Measurements from ENCODE around the gene F2R. TPM values are rescaled to one million over a fixed set of nuclear protein-coding genes. Genes with fewer than 3 reads are reported as not detected.

The F2R gene
- total and polyA plus RNA-seq, 2 experiments from 2014 or later: 15.0 to 26.0 TPM

DNA sequence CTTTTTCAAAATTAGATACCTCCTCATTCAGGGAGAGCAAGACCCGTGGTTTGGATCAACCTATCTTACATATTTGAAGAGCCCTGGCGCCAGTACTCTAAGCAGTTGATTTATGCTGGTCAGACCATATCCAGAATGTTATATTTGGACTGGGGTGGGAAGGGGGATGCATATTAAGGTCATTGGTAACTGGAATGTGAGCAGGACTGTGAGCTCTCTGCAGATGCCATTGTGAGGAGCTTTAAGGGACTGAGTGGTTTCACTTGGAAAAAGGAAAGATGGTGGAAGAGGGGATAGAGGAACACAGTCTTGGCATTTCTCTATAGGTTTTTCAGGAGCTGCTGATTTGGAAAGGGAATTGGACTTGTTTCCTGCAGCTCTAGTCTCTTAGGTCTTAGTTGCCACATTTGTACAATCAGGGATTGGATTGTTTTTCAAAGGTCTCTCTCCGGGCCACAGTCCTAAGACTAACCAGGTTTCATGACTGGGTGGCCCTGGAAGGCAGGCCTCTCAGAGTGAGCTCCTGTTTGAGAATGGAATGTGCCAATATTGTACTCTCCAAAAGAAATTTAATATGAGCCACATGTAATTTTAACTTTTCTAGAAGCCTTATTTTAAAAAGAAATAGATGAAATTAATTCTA is 25.8 kb upstream of the F2R start:
- no peaks in the 10 kb centered on the region for H3K4me1 ChIP-seq (ENCODE audit: insufficient read depth)
- no peaks in the 10 kb centered on the region for H3K27me3 ChIP-seq (ENCODE audit: insufficient read depth)
- no peaks in the 10 kb centered on the region for H3K36me3 ChIP-seq (ENCODE audit: insufficient read depth)
- no peaks in the 10 kb centered on the region for H3K4me1 Mint-ChIP-seq
- H3K27ac ChIP-seq (ENCODE audit: low read depth): no peak overlapping the region
- no peaks in the 10 kb centered on the region for H3K9me2 ChIP-seq (ENCODE audit: insufficient read depth)
- H2AFZ ChIP-seq: no peak overlapping the region
- no peak overlapping the region for H3K4me3 Mint-ChIP-seq
- peaks cover 5% of the 10 kb centered on the region; the same call in 2 of the 3 replicates for H3K36me3 Mint-ChIP-seq (ENCODE audit: low read depth)
- H3K9me3 Mint-ChIP-seq: no peaks in the 10 kb centered on the region
- H3F3A ChIP-seq (replicated peaks; ENCODE audit: low read depth): no peaks in the 10 kb centered on the region
- peaks cover 2% of the 10 kb centered on the region for H3K27me3 Mint-ChIP-seq (ENCODE audit: insufficient read depth, low read depth, poor library complexity)
- no peaks in the 10 kb centered on the region; the same call in 1 of the 2 replicates for H4K20me1 ChIP-seq (replicated peaks; ENCODE audit: insufficient read depth)
- ATAC-seq: no peak
- no peak overlapping the region for H3K27ac Mint-ChIP-seq
- H3K79me2 ChIP-seq (replicated peaks; ENCODE audit: insufficient read depth): no peaks in the 10 kb centered on the region
- no peak overlapping the region for H3K4me3 ChIP-seq
- TF ChIP-seq, protein P1, sequence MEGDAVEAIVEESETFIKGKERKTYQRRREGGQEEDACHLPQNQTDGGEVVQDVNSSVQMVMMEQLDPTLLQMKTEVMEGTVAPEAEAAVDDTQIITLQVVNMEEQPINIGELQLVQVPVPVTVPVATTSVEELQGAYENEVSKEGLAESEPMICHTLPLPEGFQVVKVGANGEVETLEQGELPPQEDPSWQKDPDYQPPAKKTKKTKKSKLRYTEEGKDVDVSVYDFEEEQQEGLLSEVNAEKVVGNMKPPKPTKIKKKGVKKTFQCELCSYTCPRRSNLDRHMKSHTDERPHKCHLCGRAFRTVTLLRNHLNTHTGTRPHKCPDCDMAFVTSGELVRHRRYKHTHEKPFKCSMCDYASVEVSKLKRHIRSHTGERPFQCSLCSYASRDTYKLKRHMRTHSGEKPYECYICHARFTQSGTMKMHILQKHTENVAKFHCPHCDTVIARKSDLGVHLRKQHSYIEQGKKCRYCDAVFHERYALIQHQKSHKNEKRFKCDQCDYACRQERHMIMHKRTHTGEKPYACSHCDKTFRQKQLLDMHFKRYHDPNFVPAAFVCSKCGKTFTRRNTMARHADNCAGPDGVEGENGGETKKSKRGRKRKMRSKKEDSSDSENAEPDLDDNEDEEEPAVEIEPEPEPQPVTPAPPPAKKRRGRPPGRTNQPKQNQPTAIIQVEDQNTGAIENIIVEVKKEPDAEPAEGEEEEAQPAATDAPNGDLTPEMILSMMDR (conservative IDR thresholded peaks at IDR 0.05; ENCODE audit: low read depth in 2 of 2): no peak
- TF ChIP-seq, protein P2, sequence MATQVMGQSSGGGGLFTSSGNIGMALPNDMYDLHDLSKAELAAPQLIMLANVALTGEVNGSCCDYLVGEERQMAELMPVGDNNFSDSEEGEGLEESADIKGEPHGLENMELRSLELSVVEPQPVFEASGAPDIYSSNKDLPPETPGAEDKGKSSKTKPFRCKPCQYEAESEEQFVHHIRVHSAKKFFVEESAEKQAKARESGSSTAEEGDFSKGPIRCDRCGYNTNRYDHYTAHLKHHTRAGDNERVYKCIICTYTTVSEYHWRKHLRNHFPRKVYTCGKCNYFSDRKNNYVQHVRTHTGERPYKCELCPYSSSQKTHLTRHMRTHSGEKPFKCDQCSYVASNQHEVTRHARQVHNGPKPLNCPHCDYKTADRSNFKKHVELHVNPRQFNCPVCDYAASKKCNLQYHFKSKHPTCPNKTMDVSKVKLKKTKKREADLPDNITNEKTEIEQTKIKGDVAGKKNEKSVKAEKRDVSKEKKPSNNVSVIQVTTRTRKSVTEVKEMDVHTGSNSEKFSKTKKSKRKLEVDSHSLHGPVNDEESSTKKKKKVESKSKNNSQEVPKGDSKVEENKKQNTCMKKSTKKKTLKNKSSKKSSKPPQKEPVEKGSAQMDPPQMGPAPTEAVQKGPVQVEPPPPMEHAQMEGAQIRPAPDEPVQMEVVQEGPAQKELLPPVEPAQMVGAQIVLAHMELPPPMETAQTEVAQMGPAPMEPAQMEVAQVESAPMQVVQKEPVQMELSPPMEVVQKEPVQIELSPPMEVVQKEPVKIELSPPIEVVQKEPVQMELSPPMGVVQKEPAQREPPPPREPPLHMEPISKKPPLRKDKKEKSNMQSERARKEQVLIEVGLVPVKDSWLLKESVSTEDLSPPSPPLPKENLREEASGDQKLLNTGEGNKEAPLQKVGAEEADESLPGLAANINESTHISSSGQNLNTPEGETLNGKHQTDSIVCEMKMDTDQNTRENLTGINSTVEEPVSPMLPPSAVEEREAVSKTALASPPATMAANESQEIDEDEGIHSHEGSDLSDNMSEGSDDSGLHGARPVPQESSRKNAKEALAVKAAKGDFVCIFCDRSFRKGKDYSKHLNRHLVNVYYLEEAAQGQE (IDR thresholded peaks at IDR 0.05; ENCODE audit: unreplicated experiment): no peak
- no peak for DNase-seq (ENCODE audit: low spot score)
- no peak overlapping the region for H3K4me2 ChIP-seq

DNA sequence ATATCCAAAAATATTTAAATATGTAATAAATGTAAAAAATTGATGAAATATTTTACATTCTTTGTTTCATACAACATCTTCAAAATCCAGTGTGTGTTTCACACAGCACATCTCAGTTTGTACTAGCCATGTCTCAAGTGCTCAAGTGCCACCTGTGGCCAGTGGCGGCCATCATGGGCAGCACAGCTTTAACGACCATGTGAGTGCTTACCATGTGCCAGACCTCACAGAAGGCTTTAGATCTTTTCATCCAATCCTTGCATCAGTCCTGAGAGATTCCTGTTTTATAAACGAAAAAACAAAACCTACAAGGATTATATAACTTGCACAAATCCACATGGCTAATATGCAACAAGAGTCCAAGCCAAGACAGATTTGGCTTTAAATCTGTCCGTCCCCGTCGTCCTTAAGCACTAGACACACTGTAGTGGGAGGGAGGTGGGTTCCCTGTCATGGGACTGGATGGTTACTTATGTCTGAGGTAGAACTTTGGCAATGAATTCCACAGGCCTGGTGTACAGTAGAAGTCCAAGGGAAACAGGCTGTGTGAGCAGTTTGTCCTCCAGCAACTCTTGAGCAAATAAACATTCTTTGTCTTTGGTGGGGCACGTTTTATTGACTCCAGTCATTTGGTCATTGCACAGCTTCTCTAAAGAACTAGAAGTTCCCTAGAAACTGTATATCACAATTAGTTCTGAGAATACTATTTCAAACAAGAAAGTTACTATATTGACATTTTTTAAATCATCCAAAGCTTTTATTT is 25.0 kb upstream of the F2R start:
- no peak overlapping the region for H2AFZ ChIP-seq
- H3K9me2 ChIP-seq (ENCODE audit: insufficient read depth): no peaks in the 10 kb centered on the region
- ATAC-seq (no peak), DNase-seq (ENCODE audit: low spot score) (no peak)
- H3F3A ChIP-seq (replicated peaks; ENCODE audit: low read depth): no peaks in the 10 kb centered on the region
- no peak overlapping the region for H3K27ac ChIP-seq (ENCODE audit: low read depth)
- peaks cover under 1% of the 10 kb centered on the region for H3K27me3 Mint-ChIP-seq (ENCODE audit: insufficient read depth, low read depth, poor library complexity)
- peaks cover 9% of the 10 kb centered on the region; the same call in 2 of the 3 replicates for H3K36me3 Mint-ChIP-seq (ENCODE audit: low read depth)
- H3K4me2 ChIP-seq: no peak overlapping the region
- H3K27ac Mint-ChIP-seq: no peak overlapping the region
- H3K79me2 ChIP-seq (replicated peaks; ENCODE audit: insufficient read depth): no peaks in the 10 kb centered on the region
- no peaks in the 10 kb centered on the region for H3K27me3 ChIP-seq (ENCODE audit: insufficient read depth)
- no peak overlapping the region for H3K4me3 ChIP-seq
- H3K4me1 Mint-ChIP-seq: no peaks in the 10 kb centered on the region
- no peaks in the 10 kb centered on the region for H3K9me3 Mint-ChIP-seq
- no peaks in the 10 kb centered on the region for H3K36me3 ChIP-seq (ENCODE audit: insufficient read depth)
- no peaks in the 10 kb centered on the region; the same call in 1 of the 2 replicates for H4K20me1 ChIP-seq (replicated peaks; ENCODE audit: insufficient read depth)
- no peak for TF ChIP-seq ZNF114 (CRISPR knock-in tag; IDR thresholded peaks at IDR 0.05)
- TF ChIP-seq, protein P3, sequence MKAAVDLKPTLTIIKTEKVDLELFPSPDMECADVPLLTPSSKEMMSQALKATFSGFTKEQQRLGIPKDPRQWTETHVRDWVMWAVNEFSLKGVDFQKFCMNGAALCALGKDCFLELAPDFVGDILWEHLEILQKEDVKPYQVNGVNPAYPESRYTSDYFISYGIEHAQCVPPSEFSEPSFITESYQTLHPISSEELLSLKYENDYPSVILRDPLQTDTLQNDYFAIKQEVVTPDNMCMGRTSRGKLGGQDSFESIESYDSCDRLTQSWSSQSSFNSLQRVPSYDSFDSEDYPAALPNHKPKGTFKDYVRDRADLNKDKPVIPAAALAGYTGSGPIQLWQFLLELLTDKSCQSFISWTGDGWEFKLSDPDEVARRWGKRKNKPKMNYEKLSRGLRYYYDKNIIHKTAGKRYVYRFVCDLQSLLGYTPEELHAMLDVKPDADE (IDR thresholded peaks at IDR 0.05): no peak
- TF ChIP-seq EZH2 (IDR thresholded peaks at IDR 0.05; ENCODE audit: low read depth, unreplicated experiment): no peak
- TF ChIP-seq NANOG (IDR thresholded peaks at IDR 0.05; ENCODE audit: borderline replicate concordance): no peak
- no peak for TF ChIP-seq ZNF331 (CRISPR knock-in tag; IDR thresholded peaks at IDR 0.05; ENCODE audit: low read depth)
- no peak for TF ChIP-seq EZH2phosphoT487 (IDR thresholded peaks at IDR 0.05; ENCODE audit: unreplicated experiment)
- TF ChIP-seq CREB1 (CRISPR knock-in tag; IDR thresholded peaks at IDR 0.05; ENCODE audit: low read depth): no peak
- no peak for TF ChIP-seq STAT1 (IDR thresholded peaks at IDR 0.05; ENCODE audit: unreplicated experiment)
- H3K4me3 Mint-ChIP-seq: no peak overlapping the region
- no peaks in the 10 kb centered on the region for H3K4me1 ChIP-seq (ENCODE audit: insufficient read depth)
